ENCODE data around the gene MAML2. TPM values are rescaled to one million over a fixed set of nuclear protein-coding genes. Genes with fewer than 3 reads are reported as not detected.

Gene MAML2
- total RNA-seq, 4 donors from 2014 or later: 17.6 to 31.6 (median 25.8) TPM

DNA sequence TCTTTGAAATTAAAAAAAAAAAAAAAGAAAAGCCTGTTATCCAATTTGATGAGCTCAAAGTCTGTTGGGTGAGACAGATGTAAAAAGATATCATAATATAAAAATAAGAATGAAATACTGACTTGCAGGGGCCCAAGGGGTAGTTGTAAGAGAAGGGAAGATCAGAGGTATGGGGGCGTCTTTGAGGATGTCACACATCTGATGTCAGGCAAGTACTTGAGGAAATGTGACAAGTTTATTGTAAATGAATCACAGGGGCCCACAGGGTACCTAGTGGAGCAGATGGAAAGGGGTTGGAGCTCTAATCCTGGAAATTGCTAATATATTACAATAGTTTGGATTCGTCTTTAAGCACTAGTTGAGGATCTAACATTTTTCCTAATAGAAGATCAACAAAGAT, 131.6 kb downstream of the MAML2 start:
- 96 to 97% methylated on average over 2 of the region's 2 CpGs for WGBS, 2 donors
- intact Hi-C loops (cut with DNase I; ENCODE audit: low total_unique reads): no loop called here
- H3K4me3 ChIP-seq (ENCODE audit: low read depth, poor library complexity, severe bottlenecking): no peak overlapping the region
- no peak for TF ChIP-seq POLR2A (IDR thresholded peaks at IDR 0.05)
- TF ChIP-seq, protein P1, sequence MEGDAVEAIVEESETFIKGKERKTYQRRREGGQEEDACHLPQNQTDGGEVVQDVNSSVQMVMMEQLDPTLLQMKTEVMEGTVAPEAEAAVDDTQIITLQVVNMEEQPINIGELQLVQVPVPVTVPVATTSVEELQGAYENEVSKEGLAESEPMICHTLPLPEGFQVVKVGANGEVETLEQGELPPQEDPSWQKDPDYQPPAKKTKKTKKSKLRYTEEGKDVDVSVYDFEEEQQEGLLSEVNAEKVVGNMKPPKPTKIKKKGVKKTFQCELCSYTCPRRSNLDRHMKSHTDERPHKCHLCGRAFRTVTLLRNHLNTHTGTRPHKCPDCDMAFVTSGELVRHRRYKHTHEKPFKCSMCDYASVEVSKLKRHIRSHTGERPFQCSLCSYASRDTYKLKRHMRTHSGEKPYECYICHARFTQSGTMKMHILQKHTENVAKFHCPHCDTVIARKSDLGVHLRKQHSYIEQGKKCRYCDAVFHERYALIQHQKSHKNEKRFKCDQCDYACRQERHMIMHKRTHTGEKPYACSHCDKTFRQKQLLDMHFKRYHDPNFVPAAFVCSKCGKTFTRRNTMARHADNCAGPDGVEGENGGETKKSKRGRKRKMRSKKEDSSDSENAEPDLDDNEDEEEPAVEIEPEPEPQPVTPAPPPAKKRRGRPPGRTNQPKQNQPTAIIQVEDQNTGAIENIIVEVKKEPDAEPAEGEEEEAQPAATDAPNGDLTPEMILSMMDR (IDR thresholded peaks at IDR 0.05): no peak
- DNase-seq (ENCODE audit: low spot score in 2 of 2): no peak

DNA sequence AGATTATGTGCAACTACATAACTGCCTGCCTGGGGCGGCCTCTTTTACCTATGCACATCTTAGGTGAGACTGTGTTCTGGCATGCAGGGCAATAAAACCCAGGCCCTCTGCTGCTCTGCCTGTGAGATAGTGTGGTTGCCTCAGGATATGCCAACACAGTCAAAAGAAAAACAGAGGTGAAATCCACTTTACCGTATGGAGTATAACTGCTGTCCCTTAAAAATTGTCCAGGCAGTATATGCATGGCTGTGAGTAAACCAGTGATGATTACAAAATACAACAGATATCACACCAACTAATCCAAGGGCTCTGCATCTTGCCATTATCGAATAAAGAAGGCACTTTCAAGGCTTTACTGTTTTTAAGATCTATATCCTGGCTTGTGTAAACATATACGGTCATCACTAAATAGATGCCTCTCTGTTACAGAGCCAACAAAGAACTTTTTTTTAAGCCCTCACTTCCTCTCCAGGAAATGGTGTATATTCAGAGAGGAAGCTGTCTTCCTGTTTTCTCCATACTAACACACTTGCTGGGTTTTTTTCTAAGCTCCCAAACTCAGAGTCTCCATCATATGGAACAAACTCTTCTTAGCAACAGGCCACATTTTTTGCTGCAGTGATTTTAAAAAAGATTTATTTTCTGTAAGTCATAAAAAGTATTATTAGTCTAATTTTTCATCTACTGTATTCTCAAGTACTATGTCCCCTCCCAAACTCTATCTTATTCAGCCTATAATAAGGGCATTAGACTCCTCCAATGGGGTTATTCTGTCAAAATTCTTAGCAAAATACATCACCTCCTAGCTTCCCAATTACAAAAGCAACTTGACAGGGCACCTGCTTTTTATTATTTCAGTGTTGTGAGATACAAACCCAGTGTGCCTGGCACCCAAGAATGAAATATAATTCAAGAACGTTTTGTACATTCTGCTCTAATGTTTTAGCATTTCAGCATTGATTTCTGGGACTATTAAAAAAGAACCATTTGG, 135.2 kb downstream of the MAML2 start:
- no peak for DNase-seq (ENCODE audit: low spot score in 2 of 2)
- TF ChIP-seq POLR2A (IDR thresholded peaks at IDR 0.05): no peak
- TF ChIP-seq, protein P1 (IDR thresholded peaks at IDR 0.05): no peak
- WGBS, 2 donors: 30 to 34% methylated on average over 5 of the region's 5 CpGs
- no peak overlapping the region for H3K4me3 ChIP-seq (ENCODE audit: low read depth, poor library complexity, severe bottlenecking)
- intact Hi-C loops (cut with DNase I; ENCODE audit: low total_unique reads): no loop called here

DNA sequence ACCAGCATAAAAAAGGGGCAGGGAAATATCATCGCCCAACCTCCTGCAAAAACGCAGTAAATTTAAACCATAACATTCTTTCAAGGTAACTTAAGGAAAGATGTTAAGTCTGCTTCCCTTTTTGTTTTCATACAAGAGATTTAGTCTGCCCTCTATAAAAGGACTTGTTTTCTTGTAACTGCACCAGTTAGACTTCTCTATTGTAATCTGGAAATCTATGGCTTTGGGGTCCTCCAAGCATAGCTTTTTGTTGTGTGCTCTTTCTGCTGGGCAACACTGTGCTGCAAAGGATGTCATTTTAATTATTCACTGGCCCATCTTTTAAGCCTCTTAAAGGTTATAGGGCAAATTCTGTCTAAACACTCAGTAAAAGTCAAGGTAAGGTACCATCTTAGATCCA, 136.0 kb downstream of the MAML2 start:
- DNase-seq (ENCODE audit: low spot score in 2 of 2): no peak
- no peak overlapping the region for H3K4me3 ChIP-seq (ENCODE audit: low read depth, poor library complexity, severe bottlenecking)
- 75 to 86% methylated on average over 2 of the region's 2 CpGs for WGBS, 2 donors
- intact Hi-C loops (cut with DNase I; ENCODE audit: low total_unique reads): no loop called here
- no peak for TF ChIP-seq POLR2A (IDR thresholded peaks at IDR 0.05)
- TF ChIP-seq, protein P1 (IDR thresholded peaks at IDR 0.05): no peak

DNA sequence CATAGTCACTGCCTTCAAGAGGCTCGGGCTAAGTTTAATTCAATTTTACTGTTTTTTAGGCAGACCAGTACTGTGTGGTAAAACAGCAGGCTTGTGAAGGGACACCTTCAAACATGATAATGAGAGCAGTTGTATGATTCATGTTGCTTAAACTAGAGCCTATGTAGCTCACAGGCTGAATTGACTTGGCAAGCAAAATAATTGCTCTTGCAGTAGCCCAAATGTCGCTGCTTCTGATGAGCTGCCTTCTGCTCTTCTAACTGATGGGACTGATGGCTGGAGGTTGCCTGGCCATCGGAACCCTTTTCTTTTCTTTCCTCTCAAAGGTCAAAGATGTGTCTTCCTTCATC, 137.6 kb downstream of the MAML2 start:
- no peak for DNase-seq (ENCODE audit: low spot score in 2 of 2)
- intact Hi-C loops (cut with DNase I; ENCODE audit: low total_unique reads): no loop called here
- WGBS, 2 donors: 49% methylated on average over 3 of the region's 3 CpGs
- TF ChIP-seq POLR2A (IDR thresholded peaks at IDR 0.05): no peak
- TF ChIP-seq, protein P1 (IDR thresholded peaks at IDR 0.05): no peak
- no peak overlapping the region for H3K4me3 ChIP-seq (ENCODE audit: low read depth, poor library complexity, severe bottlenecking)

DNA sequence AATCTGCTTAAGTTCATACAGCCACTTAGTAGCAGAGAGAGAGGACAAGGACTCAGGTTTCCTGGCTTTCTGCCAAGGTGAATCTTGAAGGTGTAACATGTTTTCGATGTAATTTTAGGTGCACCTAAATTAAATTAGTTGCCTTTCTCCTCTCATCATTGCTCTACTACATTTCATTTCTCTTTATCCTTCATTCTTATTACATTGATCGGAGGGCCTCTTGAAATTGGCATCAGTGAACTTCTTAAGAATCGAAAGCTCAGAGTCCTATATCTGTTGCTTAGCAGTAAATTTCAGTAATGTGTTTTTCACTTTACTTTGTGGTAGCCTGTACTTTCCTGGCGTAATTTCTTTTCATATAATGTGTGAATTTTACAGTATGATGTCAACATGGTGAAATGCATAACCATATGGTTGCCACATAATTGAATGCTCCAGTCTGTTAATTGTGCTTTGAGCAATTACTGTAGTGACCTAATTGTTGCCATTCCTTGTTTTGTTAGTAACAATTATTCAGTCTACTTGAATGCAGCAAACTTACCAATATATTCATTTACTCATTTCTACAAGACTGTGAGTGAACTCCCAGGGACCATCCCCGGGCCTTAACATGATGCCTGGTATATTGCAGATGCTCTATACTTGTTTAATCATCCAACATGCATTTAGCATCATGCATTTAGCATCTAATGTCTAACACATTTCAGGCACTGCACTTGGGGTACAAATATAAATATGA, 138.1 kb downstream of the MAML2 start:
- TF ChIP-seq, protein P1 (IDR thresholded peaks at IDR 0.05): no peak
- TF ChIP-seq POLR2A (IDR thresholded peaks at IDR 0.05): no peak
- intact Hi-C loops (cut with DNase I; ENCODE audit: low total_unique reads): no loop called here
- no peak overlapping the region for H3K4me3 ChIP-seq (ENCODE audit: low read depth, poor library complexity, severe bottlenecking)
- no peak for DNase-seq (ENCODE audit: low spot score in 2 of 2)
- WGBS, 2 donors: 69 to 71% methylated on average over 5 of the region's 5 CpGs
